ENCODE results near the gene FAP.

- TF ChIP-seq CTCF (IDR thresholded peaks at IDR 0.05) (no peak), EZH2 (IDR thresholded peaks at IDR 0.05; ENCODE audit: borderline replicate concordance, insufficient read depth, low read depth, low read length, poor library complexity, severe bottlenecking) (no peak)
Observed at GRCh38 chr2:162254236-162254871, 11.1 kb upstream of the FAP start.
